Occipital lobe (tissue), 2 donors: Measurements from ENCODE around the gene NDUFAF5. TPM values are rescaled to one million over a fixed set of nuclear protein-coding genes. Genes with fewer than 3 reads are reported as not detected.

ENCODE experiments used
- DNase-seq: peaks from one replicate; lab custom pipeline; 2025; lab: John Stamatoyannopoulos, UW
- total RNA-seq: library from RNA; depleted of rRNA; stranded (reverse); fragments of >200 nt; gene quantifications from one replicate; pipeline ENCODE4 v1.2.3, GENCODE V29; 2014

NDUFAF5 gene
- total RNA-seq, 1 donor from 2014 or later: 30.4 TPM

GRCh38 chr20:13777171-13777601 is 7.6 kb upstream of the NDUFAF5 start:
- no peak for DNase-seq

DNA sequence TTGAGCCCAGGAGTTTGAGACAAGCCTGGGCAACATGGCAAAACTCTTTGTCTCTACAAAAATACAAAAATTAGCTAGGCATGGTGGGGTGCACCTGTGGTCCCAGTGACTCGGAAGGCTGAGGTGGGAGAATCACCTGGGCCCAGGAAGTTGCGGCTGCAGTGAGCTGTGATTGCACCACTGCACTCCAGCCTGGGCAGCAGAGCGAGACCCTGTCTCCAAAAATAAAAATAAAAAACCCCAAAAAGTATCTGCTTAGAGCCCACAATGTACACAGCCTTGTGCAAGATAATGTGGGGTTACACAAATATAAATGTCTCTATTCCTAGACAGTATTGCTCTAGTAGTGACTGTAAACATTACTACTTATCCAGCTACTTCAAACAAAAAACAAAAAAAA is 6.0 kb upstream of the NDUFAF5 start:
- no peak for DNase-seq

DNA sequence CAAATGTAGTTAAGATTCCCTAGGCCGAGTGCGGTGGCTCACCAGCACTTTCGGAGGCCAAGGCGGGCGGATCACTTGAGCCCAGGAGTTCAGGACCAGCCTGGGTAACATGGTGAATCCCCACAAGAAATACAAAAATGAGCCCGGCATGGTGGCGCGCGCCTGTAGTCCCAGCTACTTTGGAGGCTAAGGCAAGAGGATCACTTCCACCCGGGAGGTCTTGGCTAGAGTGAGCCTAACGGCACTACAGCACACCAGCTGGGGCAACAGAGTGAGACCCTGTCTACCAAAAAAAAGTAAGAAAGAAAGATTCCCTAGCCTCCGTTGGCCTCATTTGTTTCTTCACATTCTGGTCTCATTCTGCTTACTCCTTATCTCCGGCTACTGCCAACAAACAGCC is 1.3 kb upstream of the NDUFAF5 start:
- no peak for DNase-seq

GRCh38 chr20:13784271-13784892 is 446 bp upstream of the NDUFAF5 start:
- no peak for DNase-seq

DNA sequence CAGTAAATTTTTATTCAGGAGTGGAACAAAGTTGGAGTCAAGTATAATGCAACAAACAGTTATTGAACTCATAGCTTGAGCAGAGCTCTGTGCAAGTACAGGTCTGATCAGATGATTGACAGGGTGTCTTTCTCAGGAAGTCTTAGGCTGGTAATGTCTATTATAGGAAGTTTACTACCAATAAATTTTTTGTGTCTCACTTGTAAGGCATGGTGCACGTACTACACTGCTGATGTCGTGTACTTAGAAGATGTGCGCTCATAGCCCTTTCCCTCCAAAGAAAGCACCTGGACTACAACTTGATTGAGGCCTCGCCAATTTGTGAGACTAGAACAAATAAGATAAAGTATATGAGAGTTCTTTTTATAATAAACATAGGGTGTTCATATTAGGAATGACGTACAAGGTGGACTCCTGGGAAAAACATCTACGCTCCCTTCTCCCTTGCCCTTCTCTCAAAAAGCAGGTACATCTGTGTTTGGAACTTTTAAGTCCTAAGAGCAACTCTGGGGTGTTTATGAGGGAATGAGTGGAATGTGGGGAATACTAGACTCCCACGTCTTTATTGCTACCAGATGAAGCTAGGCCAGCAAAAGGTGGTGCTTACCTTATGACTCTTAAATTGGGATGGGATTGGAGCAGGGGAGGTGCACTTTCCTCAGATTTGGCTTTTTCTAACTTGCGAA is 1.5 kb downstream of the NDUFAF5 start:
- no peak for DNase-seq

GRCh38 chr20:13788167-13788834 is 3.5 kb downstream of the NDUFAF5 start:
- DNase-seq: no peak

- DNase-seq: no peak
Measured at GRCh38 chr20:13790708-13791107, 5.9 kb downstream of the NDUFAF5 start.

GRCh38 chr20:13791540-13792459 is 7.0 kb downstream of the NDUFAF5 start:
- DNase-seq: no peak

DNA sequence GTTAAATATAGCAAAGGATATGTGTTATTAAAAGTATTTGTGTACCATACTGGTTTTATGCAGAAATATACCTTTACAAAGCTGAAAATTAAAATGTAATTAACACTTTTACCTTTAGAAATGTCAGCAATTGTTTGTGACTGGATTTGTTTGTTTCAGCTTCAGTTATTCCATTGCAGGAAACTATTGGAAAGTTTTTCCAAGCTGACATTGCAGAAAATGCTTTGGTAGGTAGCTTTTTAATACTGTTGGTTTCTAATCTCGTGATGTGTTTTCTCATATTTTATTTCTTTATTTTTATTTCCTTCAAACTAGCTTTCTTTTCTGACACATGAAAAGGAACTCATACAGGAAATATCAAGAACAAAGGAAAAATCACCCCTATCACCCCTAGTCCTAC is 8.2 kb downstream of the NDUFAF5 start:
- DNase-seq: no peak

GRCh38 chr20:13794667-13795066 is 9.8 kb downstream of the NDUFAF5 start:
- DNase-seq: no peak

DNA sequence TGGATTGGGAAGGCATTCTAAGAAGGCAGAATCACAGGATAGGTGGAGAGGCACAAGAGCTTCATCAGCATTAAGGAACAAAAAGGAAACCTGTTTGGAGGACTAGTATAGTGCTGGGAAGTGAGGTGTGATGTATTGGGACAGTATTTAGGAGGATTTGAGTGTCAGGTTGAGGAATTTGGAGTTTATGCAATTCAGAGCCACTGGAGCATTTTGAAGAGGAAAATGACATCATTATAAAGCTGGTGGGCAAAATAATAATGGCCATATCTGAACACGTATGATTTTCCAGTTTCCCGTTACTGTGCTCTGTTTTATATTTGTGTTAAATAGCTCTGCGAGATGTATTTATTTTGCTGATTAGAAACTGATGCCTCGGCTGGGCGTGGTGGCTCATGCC is 14.2 kb downstream of the NDUFAF5 start:
- DNase-seq: no peak

DNA sequence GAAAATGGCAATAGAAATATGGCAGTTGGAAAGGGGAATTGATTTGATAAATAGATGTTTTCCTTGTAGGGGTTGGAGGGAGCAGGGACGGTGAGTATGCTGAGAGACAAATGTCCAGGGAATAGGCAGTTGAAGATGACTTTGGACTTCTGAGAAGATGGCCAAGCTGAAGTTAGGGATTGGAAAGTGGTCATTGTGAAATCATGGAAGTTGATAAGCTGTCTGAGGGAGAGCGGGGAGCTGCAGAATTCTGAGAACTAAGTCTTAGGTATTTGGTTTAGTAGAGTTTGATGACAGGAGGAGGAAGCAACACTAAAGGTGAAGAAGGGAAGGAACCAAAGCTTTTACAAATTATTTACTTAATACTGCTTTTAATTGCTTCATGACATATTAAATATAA is 15.1 kb downstream of the NDUFAF5 start:
- DNase-seq: no peak

DNA sequence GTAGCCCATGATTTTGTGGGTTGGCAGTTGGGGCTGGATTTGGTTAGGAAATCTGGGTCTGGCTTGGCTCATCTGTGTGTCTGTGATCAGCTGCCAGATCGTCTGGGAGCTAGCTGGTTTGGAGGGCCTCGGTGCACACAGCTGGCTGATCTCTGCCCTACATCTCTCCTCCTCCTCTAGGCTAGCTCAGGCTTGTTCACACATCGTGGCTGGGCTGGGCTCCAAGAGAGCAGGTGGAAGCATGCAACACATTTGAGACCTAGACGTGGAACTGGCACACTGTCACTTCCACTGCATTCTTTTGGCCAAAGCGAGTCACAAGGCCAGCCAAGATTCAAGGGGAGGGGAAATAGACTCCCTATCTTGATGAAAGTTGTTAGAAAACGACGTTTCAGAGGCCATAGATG is 15.9 kb downstream of the NDUFAF5 start:
- peak; percentile 75 for DNase-seq

DNA sequence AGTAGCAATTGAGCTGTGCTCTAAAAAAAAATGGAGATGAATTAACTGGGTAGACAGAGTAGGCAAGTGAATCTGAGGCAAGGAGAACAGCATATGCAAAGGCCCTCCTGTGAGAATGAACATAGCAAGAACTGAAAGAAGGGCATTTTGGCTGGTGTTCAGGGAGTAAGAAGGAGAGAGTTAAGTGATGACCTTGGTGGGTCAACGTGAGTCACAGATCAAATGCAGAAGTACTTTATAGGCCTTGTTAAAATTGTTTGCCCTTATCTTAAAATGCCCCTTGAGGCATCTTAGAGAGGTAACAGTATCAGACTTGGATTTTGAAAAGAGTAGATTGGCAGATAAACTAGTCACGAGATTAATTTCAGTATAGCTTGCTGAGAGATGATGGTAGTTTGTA is 24.5 kb downstream of the NDUFAF5 start:
- DNase-seq: no peak

DNA sequence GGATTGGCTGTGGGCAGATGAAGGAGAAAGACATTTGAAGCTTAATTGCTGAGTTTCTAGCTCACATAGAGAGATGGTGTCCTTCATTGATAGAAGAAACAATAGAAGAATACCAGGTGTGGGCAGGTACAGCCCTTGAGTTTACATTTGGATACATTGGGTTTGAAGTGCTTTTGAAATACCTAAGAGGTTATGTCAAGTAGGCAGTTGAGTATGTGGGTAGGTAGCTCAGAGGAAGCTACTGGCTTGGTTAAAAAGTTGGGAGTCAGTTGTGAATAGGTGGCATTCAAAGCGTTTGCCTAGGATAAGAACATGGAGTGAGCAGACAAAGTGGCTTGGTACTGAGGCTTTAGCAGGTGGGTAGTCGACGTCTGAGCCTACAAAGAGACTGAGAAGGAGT is 25.0 kb downstream of the NDUFAF5 start:
- DNase-seq: no peak

- no peak for DNase-seq
Measured at GRCh38 chr20:13810446-13810845, 25.6 kb downstream of the NDUFAF5 start.

DNA sequence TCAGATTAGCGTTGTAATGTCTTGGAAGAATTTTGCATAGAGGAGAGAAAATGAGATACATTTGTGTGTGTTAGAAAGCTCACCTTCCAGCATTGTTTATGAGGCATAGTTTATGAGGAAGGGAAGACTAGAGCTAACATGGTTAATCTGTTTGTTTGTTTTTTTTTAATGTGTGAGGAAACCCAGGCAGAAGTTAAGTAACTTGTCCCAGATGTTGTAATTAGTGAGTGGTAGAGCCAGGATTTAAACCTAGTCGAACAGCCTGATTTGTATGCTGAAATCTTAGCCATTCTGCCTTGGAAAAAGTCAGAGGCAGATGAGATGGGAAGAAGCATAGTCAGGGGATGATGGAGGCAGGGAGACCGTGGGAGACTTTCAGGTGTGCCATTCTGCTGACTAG is 29.1 kb downstream of the NDUFAF5 start:
- DNase-seq: no peak

GRCh38 chr20:13814672-13815071 is 29.8 kb downstream of the NDUFAF5 start:
- no peak for DNase-seq

DNA sequence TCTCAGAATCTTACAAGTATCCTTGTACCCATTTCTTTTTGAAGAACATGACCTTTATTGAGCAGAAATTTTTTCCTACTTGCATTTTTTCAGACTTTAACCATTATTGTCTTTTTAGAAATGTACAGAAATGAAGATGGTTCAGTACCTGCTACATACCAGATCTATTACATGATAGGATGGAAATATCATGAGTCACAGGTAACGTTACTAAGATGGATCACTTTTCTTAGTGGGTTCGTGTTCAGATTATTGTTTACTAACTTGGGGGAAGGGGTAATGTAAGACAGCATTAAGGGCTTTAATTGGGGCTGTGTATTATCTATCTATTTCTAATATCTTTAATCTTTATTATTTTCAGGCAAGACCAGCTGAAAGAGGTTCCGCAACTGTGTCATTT is 31.9 kb downstream of the NDUFAF5 start:
- DNase-seq: no peak

DNA sequence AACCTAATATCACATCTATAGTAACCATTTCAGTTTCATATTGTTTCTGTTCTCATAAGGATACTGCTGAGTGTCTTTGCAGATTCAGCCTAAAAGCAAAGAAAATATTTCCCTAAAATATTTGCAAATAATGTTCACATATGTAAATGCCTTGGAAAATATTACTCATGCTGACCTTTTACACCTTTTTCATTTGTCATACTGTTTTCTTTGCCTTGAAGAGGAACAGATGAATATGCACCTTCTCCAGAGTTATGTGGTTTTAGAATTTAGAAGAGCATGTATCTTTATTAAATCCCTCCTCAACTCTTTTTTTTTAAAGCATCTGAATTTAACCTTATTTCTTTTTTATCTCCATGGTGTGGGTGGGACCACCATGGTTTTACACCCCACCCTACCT is 32.5 kb downstream of the NDUFAF5 start:
- no peak for DNase-seq

GRCh38 chr20:13819885-13820645 is 35.2 kb downstream of the NDUFAF5 start:
- DNase-seq: no peak
